HFFc6 (cell line): ENCODE data around the gene STIL. TPM values are rescaled to one million over a fixed set of nuclear protein-coding genes. Genes with fewer than 3 reads are reported as not detected.
A peak's percentile ranks its signal among the peaks of the same experiment; 100 is the strongest.
"Not testable (repeated sequence)": the region's sequence is repeated elsewhere in the genome, so short reads cannot be mapped to it uniquely, and the experiment has no call there.

Source experiments
- DNase-seq: peaks from one replicate; pipeline ENCODE4 v3.0.0-alpha.2; 2018
- H3K27ac Mint-ChIP-seq: 2 replicates; pipeline ENCODE4 v1.8.0; 2020; ENCODE audit warnings: mild to moderate bottlenecking, mixed read lengths
- H3K27me3 Mint-ChIP-seq: 2 replicates; pipeline ENCODE4 v1.8.0; 2021; ENCODE audit warnings: mild to moderate bottlenecking, moderate library complexity, mixed read lengths; ENCODE audit not compliant: insufficient read depth
- H3K36me3 Mint-ChIP-seq: 2 replicates; pipeline ENCODE4 v1.8.0; 2021; ENCODE audit warnings: low read depth, mixed read lengths
- H3K4me1 Mint-ChIP-seq: 2 replicates; pipeline ENCODE4 v1.8.0; 2020; ENCODE audit warnings: low read depth, mixed read lengths
- H3K4me3 Mint-ChIP-seq: 2 replicates; pipeline ENCODE4 v1.8.0; 2020; ENCODE audit warnings: mild to moderate bottlenecking, moderate library complexity, mixed read lengths
- H3K9me3 Mint-ChIP-seq: 2 replicates; pipeline ENCODE4 v1.8.0; 2020; ENCODE audit warnings: mild to moderate bottlenecking, mixed read lengths
- total RNA-seq, 6 experiments: library from RNA; stranded (reverse); fragmentation: NEBNext Ultra II Directional; extraction: Animal tissue kit (Norgen Biotek cat#: 25700); gene quantifications; 2 replicates in 1 of 6; 3 replicates in 5 of 6; pipeline ENCODE4 v1.2.3, GENCODE V29; 2021
- TF ChIP-seq, protein P1 (sequence below): fragments of 200-600 bp; sonication (generic); IDR thresholded peaks from 2 replicates; pipeline ENCODE4 v1.5.0; 2021; ENCODE audit warnings: antibody characterized with exemption, mild to moderate bottlenecking

The STIL gene
- total RNA-seq, 6 experiments from 2014 or later: 7.9 to 16.0 (median 13.6) TPM

DNA sequence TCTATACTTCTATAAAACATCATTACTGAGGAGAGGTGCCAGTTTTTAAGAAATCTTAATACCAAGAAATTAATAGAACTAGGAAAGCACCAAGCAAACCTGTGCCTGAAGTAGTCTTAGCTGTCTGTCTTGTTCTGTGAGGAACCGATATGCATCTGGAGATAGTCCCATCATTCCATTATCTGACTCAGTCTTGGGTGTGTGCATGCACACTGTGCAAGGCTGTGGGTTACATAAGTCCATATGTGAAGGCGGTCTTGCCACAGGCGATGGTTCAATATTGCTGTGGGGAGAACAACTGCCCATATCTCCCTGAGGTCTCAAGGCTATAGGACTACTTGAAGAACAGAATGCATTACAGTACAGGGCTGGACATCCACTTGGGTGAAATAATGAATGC, 33.8 kb downstream of the STIL start:
- Mint-ChIP-seq H3K9me3 (no peaks in the 10 kb centered on the region), H3K4me3 (no peak overlapping the region), H3K36me3 (peaks cover 23% of the 10 kb centered on the region; the same call in 1 of the 2 replicates), H3K4me1 (peaks cover 13% of the 10 kb centered on the region), H3K27ac (no peak overlapping the region), H3K27me3 (no peaks in the 10 kb centered on the region)
- TF ChIP-seq, protein P1, sequence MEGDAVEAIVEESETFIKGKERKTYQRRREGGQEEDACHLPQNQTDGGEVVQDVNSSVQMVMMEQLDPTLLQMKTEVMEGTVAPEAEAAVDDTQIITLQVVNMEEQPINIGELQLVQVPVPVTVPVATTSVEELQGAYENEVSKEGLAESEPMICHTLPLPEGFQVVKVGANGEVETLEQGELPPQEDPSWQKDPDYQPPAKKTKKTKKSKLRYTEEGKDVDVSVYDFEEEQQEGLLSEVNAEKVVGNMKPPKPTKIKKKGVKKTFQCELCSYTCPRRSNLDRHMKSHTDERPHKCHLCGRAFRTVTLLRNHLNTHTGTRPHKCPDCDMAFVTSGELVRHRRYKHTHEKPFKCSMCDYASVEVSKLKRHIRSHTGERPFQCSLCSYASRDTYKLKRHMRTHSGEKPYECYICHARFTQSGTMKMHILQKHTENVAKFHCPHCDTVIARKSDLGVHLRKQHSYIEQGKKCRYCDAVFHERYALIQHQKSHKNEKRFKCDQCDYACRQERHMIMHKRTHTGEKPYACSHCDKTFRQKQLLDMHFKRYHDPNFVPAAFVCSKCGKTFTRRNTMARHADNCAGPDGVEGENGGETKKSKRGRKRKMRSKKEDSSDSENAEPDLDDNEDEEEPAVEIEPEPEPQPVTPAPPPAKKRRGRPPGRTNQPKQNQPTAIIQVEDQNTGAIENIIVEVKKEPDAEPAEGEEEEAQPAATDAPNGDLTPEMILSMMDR: no peak
- DNase-seq: peak; percentile 14

DNA sequence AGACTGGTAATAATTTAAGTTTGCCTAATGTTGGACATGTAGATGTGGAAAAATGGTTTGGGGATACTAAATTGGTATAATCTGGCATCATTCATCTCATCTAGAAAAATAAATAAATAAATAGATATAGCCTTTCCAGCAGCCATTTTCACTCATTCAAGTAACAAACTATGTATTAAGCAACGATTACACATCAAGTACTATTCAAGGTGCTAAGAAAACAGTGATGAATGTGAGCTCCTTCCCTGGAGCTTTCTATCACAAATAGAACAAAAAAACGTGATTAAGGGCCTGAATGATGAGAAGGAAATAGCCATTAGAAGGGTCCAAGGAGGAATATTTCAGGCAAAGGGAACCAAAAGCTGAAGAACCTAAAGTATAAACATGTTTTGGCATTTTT, 37.1 kb downstream of the STIL start:
- Mint-ChIP-seq H3K27ac (peak overlapping the region; percentile 6; the same call in 1 of the 2 replicates), H3K36me3 (peaks cover 23% of the 10 kb centered on the region; the same call in 1 of the 2 replicates), H3K9me3 (no peaks in the 10 kb centered on the region), H3K4me3 (no peak overlapping the region), H3K27me3 (no peaks in the 10 kb centered on the region), H3K4me1 (peaks cover 13% of the 10 kb centered on the region)
- no peak for DNase-seq
- TF ChIP-seq, protein P1: no peak

DNA sequence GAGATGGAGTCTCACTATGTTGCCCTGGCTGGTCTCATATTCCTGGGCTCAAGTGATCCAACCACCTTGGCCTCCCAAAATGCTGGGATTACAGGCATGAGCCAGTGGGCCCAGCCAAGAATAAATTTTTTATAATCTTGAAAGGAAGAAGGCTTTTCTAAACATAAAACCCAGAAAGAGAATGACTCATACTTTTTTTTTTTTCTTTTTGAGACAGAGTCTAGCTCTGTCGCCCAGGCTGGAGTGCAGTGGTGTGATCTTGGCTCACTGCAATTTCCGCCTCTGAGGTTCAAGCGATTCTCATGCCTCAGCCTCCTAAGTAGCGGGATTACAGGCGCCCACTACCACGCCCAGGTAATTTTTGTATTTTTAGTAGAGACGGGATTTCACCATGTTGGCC, 38.1 kb downstream of the STIL start:
- Mint-ChIP-seq H3K4me1 (peaks cover 13% of the 10 kb centered on the region), H3K36me3 (peaks cover 17% of the 10 kb centered on the region; the same call in 1 of the 2 replicates)
- not testable (repeated sequence) for H3K4me3 Mint-ChIP-seq, H3K27me3 Mint-ChIP-seq, H3K27ac Mint-ChIP-seq, H3K9me3 Mint-ChIP-seq, DNase-seq

DNA sequence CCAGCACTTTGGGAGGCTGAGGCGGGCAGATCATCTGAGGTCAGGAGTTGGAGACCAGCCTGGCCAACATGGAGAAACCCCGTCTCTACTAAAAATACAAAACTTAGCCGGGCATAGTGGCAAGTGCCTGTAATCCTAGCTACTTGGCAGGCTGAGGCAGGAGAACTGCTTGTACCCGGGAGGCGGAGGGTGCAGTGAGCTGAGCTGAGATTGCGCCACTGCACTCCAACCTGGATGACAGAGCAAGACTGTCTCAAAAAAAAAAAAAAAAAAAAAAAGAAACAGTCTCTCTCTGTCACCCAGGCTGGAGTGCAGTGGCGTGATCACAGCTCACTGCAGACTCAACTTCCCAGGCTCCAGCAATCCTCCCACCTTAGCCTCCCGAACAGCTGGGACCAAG, 48.4 kb downstream of the STIL start:
- H3K4me1 Mint-ChIP-seq, DNase-seq, H3K9me3 Mint-ChIP-seq, H3K27ac Mint-ChIP-seq, H3K27me3 Mint-ChIP-seq, H3K4me3 Mint-ChIP-seq: not testable (repeated sequence)
- peaks cover 17% of the 10 kb centered on the region for H3K36me3 Mint-ChIP-seq

DNA sequence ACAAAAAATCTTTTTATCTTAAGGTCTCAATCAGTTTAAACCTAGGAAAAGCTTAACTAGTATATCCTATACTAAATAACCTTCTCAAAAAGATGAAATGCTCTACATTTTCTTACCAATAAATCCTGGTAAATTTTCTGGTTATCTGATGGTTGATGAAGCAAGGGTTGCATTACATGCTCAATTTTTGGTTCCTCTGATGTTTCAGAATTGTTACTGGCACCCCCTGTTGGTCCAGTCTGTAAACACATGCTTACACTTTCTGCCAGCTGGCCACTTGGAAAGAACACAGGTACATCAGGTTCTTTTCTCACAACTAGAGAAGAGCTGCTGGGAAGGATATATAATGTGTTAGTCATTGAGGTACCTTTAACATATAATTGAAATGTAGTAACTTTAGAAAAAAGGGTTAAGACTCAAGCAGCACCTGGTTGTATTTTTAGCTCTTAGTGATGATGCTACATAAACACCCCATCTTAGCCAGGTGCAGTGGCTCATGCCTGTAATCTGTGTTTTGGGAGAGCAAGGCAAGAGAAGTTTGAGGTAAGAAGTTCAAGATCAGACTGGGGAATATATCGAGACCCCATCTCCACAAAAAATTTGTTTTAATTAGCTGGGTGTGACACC, 51.0 kb downstream of the STIL start:
- Mint-ChIP-seq H3K4me1 (no peaks in the 10 kb centered on the region), H3K27me3 (no peaks in the 10 kb centered on the region; the same call in 1 of the 2 replicates), H3K36me3 (peaks cover 12% of the 10 kb centered on the region; the same call in 1 of the 2 replicates), H3K4me3 (no peak overlapping the region), H3K27ac (no peak overlapping the region), H3K9me3 (no peaks in the 10 kb centered on the region)
- DNase-seq: peak; percentile 41
- TF ChIP-seq, protein P1: peak; percentile 82

DNA sequence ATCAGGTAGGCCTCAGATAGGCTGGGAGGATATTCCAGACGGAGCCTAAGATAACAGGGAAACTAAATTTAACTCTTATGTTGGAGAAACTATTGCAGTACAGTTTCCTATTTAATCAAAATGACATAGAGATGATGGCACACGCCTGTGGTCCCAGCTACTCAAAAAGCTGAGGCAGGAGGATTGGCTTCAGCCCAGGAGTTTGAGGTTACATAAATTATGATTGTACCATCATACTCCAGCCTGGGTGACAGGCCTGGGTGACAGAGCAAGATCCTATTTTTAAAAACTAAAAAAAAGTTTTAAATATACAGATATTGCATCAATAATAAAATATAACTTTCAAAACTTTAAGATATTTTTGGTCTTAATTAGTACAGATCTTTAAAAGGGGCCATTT, 56.7 kb downstream of the STIL start:
- H3K27me3 Mint-ChIP-seq: no peaks in the 10 kb centered on the region; the same call in 1 of the 2 replicates
- peaks cover 4% of the 10 kb centered on the region; the same call in 1 of the 2 replicates for H3K4me1 Mint-ChIP-seq
- H3K36me3 Mint-ChIP-seq: peaks cover 4% of the 10 kb centered on the region
- no peak overlapping the region for H3K27ac Mint-ChIP-seq
- TF ChIP-seq, protein P1: no peak
- no peak overlapping the region for H3K4me3 Mint-ChIP-seq
- no peak for DNase-seq
- no peaks in the 10 kb centered on the region for H3K9me3 Mint-ChIP-seq
